GM18873 (cell line): ENCODE results near the gene LSAMP.
"Not testable (repeated sequence)": the region's sequence is repeated elsewhere in the genome, so short reads cannot be mapped to it uniquely, and the experiment has no call there.

Source experiments
- ATAC-seq: cut with Tn5 transposase; IDR thresholded peaks from one replicate; pipeline ENCODE4 v1.9.1; 2021; ENCODE audit warnings: mild to moderate bottlenecking, moderate library complexity, moderate number of reproducible peaks; ENCODE audit not compliant: unreplicated experiment, low FRiP score

The LSAMP gene

GRCh38 chr3:115864911-115865310 lies 580.4 kb downstream of the LSAMP start:
- no peak for ATAC-seq

DNA sequence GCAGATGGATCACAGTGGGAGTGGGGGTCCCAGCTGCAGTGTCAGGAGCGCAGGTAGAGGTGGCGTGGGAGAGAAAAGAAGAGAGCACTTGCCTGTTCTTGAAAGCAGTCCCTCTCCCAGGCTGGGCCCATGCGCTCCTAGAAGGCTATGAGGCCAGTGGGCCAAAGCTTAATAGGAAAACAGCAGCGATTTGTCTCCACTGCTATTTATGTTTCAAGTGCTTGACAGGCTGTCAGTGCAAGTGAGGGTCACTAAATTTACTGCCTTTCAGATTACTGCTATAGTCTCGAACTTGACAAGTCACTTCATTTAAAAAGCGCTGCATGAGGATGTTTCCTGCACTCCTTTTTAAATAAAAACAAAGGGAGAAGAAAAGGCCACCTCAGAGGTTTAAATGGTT lies 582.4 kb downstream of the LSAMP start:
- ATAC-seq: no peak

- ATAC-seq: no peak
Observed at GRCh38 chr3:115862099-115862498, 583.2 kb downstream of the LSAMP start.

DNA sequence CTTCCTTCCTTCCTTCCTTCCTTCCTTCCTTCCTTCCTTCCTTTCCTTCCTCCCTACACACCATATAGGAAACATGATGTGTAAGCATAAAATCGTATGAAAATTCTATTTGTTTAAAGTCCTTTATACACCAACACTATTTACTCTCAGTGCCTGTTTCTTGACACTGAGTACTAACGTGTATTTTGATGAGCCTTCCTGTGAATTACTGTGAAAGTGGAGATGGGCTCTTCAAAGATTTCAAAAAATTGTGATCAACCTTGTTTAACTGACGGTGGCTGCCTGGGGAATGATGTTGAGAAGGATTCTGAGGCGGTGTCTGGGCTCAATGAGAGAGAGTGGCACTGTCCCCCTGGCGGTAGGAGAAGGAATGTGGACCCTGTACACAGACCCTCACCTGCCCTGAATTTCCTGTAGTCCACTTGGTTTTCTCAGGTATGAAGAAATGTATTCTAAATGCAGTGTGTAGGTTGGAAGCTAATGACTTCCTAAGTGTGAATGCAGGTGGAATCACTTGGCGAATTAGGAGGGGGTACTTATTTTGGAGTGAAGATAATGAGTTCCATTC lies 584.0 kb downstream of the LSAMP start:
- ATAC-seq: no peak

GRCh38 chr3:115860766-115861165 lies 584.5 kb downstream of the LSAMP start:
- no peak for ATAC-seq

DNA sequence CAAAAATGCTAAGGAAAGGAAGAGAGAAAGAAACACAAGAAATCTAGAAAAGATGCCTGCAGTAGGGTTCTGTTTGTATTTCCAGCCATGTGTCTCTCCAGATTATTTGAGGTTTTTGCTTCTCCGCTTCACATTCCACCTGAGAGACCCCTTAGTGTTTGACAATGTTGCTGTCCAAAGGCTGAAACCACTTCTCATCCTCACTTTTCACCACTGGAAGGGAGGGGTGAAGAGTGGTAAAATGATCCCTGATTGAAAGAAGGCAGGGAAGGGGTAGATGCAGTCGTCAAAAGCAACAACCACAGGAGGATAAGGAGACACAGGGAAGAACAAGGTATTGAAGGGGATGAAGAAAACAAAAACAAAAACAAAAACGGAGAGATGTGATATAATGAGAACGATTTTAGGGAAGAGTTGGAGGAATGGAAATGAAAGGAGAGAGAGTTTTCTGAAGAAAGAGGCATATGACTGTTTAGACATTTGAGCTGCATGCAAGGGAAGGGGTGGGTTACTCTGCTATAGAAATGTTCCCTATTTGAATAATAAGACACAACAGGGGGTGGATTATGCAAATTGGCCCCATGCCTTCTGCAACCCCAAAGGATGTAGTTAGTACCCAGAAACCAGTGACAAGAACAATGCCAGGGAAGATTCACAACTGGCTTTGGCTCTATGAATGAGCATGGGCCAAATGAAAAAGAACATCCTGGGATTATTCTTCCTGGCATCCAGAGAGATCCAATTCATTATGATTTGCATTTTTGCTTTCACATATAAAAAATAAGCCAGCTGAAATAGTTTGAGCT lies 586.1 kb downstream of the LSAMP start:
- no peak for ATAC-seq

- ATAC-seq: no peak
Observed at GRCh38 chr3:115857518-115858136, 587.7 kb downstream of the LSAMP start.

DNA sequence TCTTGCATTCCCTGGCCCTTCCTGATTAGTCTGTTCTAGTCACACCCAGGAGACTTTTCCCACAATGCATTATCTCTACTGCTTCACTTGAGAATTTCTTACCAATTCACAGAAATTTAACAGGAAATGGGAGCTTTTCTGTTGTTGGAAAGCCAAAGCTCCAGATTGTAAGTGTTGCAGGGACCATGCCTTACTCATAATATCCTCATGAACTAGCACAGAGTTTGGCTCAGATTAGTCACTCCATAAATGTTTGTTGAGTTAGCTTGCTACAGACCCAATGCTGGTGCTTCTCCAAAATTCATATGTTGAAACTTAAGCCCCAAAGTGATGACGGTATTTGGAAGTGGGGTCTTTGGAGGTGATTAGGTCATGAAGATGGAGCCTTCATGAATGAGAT lies 589.4 kb downstream of the LSAMP start:
- ATAC-seq: no peak

- no peak for ATAC-seq
Observed at GRCh38 chr3:115853104-115853503, 592.2 kb downstream of the LSAMP start.

GRCh38 chr3:115852278-115852677 lies 593.0 kb downstream of the LSAMP start:
- ATAC-seq: no peak

DNA sequence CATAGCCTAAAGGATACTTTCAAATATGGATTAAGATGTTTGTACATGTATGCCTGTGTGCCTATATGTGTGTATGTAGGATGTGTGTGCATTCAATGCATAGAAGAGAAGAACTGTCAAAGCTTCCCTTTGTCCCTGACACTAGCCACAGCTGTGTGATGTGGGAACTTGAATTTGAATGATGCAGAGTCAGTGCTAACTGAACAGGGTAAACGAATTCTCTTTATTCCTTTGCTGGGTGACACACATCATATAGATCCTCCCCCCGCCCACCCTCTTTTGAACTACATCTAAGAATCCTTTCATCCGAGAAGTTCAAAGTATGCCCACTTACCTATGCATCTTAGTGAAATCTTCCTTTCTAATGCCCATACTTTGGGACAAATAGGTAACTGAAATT lies 593.7 kb downstream of the LSAMP start:
- no peak for ATAC-seq

DNA sequence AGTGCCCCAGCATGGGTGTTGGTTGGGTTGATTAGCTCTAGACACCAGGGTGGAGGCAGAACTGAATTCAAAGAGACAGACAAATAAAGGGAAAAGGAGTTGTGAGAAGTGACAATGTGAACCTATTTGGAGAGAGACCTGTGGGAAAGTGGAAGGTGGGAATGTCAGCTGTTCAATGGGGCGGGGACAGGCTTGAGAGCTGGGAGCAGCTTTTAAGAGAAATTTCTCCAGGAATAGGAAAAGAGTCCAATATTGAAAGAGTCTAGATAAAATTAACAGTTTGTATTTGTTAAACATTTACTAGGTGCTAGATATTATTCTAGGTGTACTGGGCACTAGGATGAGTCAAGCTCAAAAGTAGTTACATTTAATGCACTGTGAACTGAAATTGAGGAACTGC lies 596.6 kb downstream of the LSAMP start:
- ATAC-seq: no peak

- ATAC-seq: no peak
Observed at GRCh38 chr3:115845986-115846385, 599.3 kb downstream of the LSAMP start.

GRCh38 chr3:115844729-115845128 lies 600.6 kb downstream of the LSAMP start:
- ATAC-seq: not testable (repeated sequence)

- no peak for ATAC-seq
Observed at GRCh38 chr3:115843206-115843605, 602.1 kb downstream of the LSAMP start.

DNA sequence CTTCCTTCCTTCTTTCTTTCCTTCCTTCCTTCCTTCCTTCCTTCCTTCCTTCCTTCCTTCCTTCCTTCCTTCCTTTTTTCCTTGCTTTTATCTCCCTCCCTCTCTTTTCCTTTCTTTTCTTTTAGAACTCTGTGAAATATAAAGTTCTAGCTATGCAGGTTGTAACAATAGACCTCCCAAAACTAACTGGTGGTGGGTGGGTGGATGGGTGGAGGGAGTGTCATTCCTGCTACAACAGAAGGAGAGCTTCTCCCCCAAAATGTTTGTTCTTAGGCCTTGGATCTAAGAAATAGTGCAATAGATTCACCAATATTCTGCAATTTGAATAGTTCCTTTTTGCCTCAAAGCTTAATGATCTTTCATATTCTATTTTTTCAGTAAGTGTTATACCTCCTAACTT lies 606.0 kb downstream of the LSAMP start:
- ATAC-seq: no peak

- ATAC-seq: no peak
Observed at GRCh38 chr3:115838786-115839185, 606.5 kb downstream of the LSAMP start.

GRCh38 chr3:115836944-115837343 lies 608.3 kb downstream of the LSAMP start:
- no peak for ATAC-seq

- no peak for ATAC-seq
Observed at GRCh38 chr3:115835946-115836345, 609.3 kb downstream of the LSAMP start.

GRCh38 chr3:115834068-115834467 lies 611.2 kb downstream of the LSAMP start:
- ATAC-seq: no peak

DNA sequence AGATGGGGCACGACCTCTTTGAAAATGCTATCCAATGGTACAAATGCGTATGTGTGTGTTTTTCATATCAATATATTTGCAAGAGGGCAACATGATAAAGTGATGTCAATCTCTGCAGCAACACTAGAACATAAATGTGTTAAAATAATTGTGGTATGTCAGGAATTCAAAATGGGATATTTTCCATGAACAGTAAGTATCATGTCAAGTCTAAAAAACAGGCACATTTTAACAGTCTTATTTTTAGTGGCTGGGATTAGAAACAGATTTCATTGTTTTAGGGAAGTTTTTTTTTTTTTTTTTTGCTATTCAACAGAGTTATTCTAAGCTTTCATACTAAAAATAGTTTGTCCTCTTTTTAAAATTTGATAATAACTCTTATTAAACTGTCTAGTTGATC lies 612.2 kb downstream of the LSAMP start:
- ATAC-seq: no peak

- ATAC-seq: no peak
Observed at GRCh38 chr3:115832265-115832664, 613.0 kb downstream of the LSAMP start.
